Fibroblast of pulmonary artery (primary cell): ENCODE data around the gene TGM1.

Source experiments
- DNase-seq: peaks from one replicate; pipeline ENCODE4 v3.0.0-alpha.2; 2010; ENCODE audit warnings: low read depth
- H3K4me3 ChIP-seq: replicated peaks from 2 replicates; pipeline ENCODE4 v1.5.1; 2011; ENCODE audit warnings: low read depth, mild to moderate bottlenecking, control low read depth, low read length, moderate library complexity
- CTCF ChIP-seq: IDR thresholded peaks from 2 replicates; pipeline ENCODE4 v1.5.1; 2011; ENCODE audit warnings: mild to moderate bottlenecking, control low read depth, low read length, inconsistent platforms; ENCODE audit errors: missing control alignments

Gene TGM1

GRCh38 chr14:24264298-24264697 is 1.3 kb upstream of the TGM1 start:
- DNase-seq, result no peak
- no peak overlapping the region for H3K4me3 ChIP-seq
- TF ChIP-seq CTCF, result no peak

- no peak for DNase-seq
- H3K4me3 ChIP-seq, result no peak overlapping the region
- no peak for TF ChIP-seq CTCF
Measured at GRCh38 chr14:24263848-24264247, 871 bp upstream of the TGM1 start.

GRCh38 chr14:24261969-24262327 is 1.0 kb downstream of the TGM1 start:
- no peak for TF ChIP-seq CTCF
- no peak overlapping the region for H3K4me3 ChIP-seq

GRCh38 chr14:24261256-24261968 is 1.6 kb downstream of the TGM1 start:
- no peak for TF ChIP-seq CTCF
- no peak overlapping the region for H3K4me3 ChIP-seq
- no peak for DNase-seq

More at GRCh38 chr14:24261969-24262327, 1.0 kb downstream of the TGM1 start:
- no peak for DNase-seq

- DNase-seq, result no peak
- H3K4me3 ChIP-seq, result no peak overlapping the region
- TF ChIP-seq CTCF, result no peak
Measured at GRCh38 chr14:24260780-24261157, 2.2 kb downstream of the TGM1 start.

- no peak for DNase-seq
- TF ChIP-seq CTCF, result no peak
- no peak overlapping the region for H3K4me3 ChIP-seq
Measured at GRCh38 chr14:24260026-24260779, 2.8 kb downstream of the TGM1 start.
